Vagina (tissue), 2 donors: Measurements from ENCODE around the gene FIGNL1. TPM values are rescaled to one million over a fixed set of nuclear protein-coding genes. Genes with fewer than 3 reads are reported as not detected.

Experiments
- DNase-seq, 2 donors: peaks; one replicate each; pipeline ENCODE4 v3.0.0-alpha.2; 2017; ENCODE audit errors: extremely low spot score in 2 of 2
- H3K27ac ChIP-seq: fragments of 200-600 bp; sonication (generic); one replicate; pipeline ENCODE4 v1.5.1; 2019
- H3K27me3 ChIP-seq: fragments of 200-600 bp; sonication (generic); one replicate; pipeline ENCODE4 v1.5.1; 2019
- H3K36me3 ChIP-seq, 2 donors: fragments of 200-600 bp; sonication (generic); one replicate each; pipeline ENCODE4 v1.5.1; 2017 to 2019
- H3K4me1 ChIP-seq: fragments of 200-600 bp; sonication (generic); one replicate; pipeline ENCODE4 v1.5.1; 2019
- H3K4me3 ChIP-seq, 2 donors: fragments of 200-600 bp; sonication (generic); 1 replicate in 1 of 2; 2 replicates in 1 of 2; pipeline ENCODE4 v1.5.1; 2016 to 2019
- H3K9me3 ChIP-seq: fragments of 200-600 bp; sonication (generic); one replicate; pipeline ENCODE4 v1.5.1; 2019
- POLR2A ChIP-seq, 2 donors: fragments of 450-650 bp; IDR thresholded peaks; one replicate each; pipeline ENCODE4 v1.6.1; 2017; ENCODE audit warnings: antibody characterized with exemption in 2 of 2, mild to moderate bottlenecking in 2 of 2, moderate library complexity in 2 of 2
- POLR2AphosphoS5 ChIP-seq, 2 donors: sonication (generic); formaldehyde crosslinking; IDR thresholded peaks; one replicate each; pipeline ENCODE4 v1.9.0; 2017; ENCODE audit warnings: antibody characterized with exemption in 2 of 2, mild to moderate bottlenecking in 2 of 2, low read depth in 1 of 2; ENCODE audit not compliant: insufficient read depth in 1 of 2
- intact Hi-C: fragments of 100-400 bp; cut with DNase I; formaldehyde crosslinking; loops from one replicate; pipeline ENCODE4 v1.15.1; 2023
- total RNA-seq: library from RNA; depleted of rRNA; stranded (reverse); fragments of >200 nt; gene quantifications from one replicate; pipeline ENCODE4 v1.2.3, GENCODE V29; 2016
- TF ChIP-seq, protein P1 (sequence below), 3 experiments: fragments of 450-650 bp in 2 of 3; fragments of 200-600 bp in 1 of 3; sonication (generic) in 1 of 3; IDR thresholded peaks; one replicate each; pipeline ENCODE4 v1.5.1; 2017 to 2019; ENCODE audit warnings: antibody characterized with exemption in 3 of 3, mild to moderate bottlenecking in 2 of 3, moderate library complexity in 2 of 3

The FIGNL1 gene
- total RNA-seq, 1 donor from 2014 or later, result 7.9 TPM

DNA sequence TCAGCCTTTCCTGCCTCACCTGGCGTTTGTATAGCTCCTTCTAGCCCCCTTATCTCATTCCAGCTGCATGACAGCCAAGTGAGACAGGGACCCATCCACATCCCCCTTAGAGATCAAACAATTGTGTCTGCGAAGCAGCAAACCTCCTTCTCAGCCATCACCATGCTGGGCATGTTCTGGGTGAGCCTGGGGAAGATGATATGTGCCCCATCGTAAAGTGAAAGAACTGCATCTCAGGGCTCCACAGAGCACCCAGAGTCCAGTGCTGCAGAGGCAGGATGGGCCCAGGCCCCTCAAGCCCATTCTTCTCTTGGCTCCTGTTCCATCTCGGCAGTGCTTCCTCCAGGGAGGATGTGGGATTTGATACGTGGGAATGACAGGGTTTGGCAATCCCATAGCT is 43.2 kb downstream of the FIGNL1 start:
- no peaks in the 10 kb centered on the region for H3K4me1 ChIP-seq
- H3K27me3 ChIP-seq, result no peaks in the 10 kb centered on the region
- H3K36me3 ChIP-seq, result no peaks in the 10 kb centered on the region
- intact Hi-C loops, result no loop called here
- H3K27ac ChIP-seq, result no peak overlapping the region
- no peak for DNase-seq
- no peaks in the 10 kb centered on the region for H3K9me3 ChIP-seq
- TF ChIP-seq, protein P1, sequence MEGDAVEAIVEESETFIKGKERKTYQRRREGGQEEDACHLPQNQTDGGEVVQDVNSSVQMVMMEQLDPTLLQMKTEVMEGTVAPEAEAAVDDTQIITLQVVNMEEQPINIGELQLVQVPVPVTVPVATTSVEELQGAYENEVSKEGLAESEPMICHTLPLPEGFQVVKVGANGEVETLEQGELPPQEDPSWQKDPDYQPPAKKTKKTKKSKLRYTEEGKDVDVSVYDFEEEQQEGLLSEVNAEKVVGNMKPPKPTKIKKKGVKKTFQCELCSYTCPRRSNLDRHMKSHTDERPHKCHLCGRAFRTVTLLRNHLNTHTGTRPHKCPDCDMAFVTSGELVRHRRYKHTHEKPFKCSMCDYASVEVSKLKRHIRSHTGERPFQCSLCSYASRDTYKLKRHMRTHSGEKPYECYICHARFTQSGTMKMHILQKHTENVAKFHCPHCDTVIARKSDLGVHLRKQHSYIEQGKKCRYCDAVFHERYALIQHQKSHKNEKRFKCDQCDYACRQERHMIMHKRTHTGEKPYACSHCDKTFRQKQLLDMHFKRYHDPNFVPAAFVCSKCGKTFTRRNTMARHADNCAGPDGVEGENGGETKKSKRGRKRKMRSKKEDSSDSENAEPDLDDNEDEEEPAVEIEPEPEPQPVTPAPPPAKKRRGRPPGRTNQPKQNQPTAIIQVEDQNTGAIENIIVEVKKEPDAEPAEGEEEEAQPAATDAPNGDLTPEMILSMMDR (IDR thresholded peaks at IDR 0.05), result no peak
- no peak for TF ChIP-seq POLR2AphosphoS5 (IDR thresholded peaks at IDR 0.05; ENCODE audit: insufficient read depth in 1 of 2, low read depth in 1 of 2)
- TF ChIP-seq POLR2A (IDR thresholded peaks at IDR 0.05), result no peak
- no peak overlapping the region for H3K4me3 ChIP-seq

DNA sequence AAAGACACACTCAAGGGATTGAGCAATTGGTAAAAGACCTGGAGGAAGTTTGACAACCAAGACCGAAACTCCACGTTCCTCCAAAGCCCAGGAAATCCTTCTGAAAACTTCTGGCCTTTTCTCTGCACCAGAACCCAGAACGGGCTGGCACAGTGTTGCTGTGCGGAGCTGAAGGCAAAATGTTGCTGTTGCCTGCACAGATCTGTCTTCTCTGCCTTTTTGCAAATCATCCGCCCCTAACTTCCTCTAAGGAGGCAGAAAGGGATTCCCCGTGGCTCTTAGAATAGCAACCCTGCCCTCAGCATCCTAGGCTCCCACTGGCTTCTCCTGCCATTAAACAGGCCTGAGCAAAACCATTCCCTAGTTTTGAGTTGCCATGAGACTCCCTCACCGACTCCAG is 44.9 kb downstream of the FIGNL1 start:
- Histone ChIP-seq H3K9me3 (no peaks in the 10 kb centered on the region), H3K36me3 (no peaks in the 10 kb centered on the region), H3K27ac (no peak overlapping the region), H3K4me1 (no peaks in the 10 kb centered on the region), H3K27me3 (peaks cover under 1% of the 10 kb centered on the region), H3K4me3 (no peak overlapping the region)
- DNase-seq, result no peak
- intact Hi-C loops, result no loop called here
- no peak for TF ChIP-seq POLR2AphosphoS5 (IDR thresholded peaks at IDR 0.05; ENCODE audit: insufficient read depth in 1 of 2, low read depth in 1 of 2)
- TF ChIP-seq POLR2A (IDR thresholded peaks at IDR 0.05), result no peak
- TF ChIP-seq, protein P1 (IDR thresholded peaks at IDR 0.05), result no peak

- Histone ChIP-seq H3K27ac (no peak overlapping the region), H3K27me3 (peaks cover 5% of the 10 kb centered on the region), H3K36me3 (no peaks in the 10 kb centered on the region), H3K9me3 (no peaks in the 10 kb centered on the region), H3K4me3 (no peak overlapping the region), H3K4me1 (no peaks in the 10 kb centered on the region)
- DNase-seq, result no peak
- intact Hi-C loops, result no loop called here
- TF ChIP-seq POLR2AphosphoS5 (IDR thresholded peaks at IDR 0.05; ENCODE audit: insufficient read depth in 1 of 2, low read depth in 1 of 2), result no peak
- no peak for TF ChIP-seq POLR2A (IDR thresholded peaks at IDR 0.05)
- TF ChIP-seq, protein P1 (IDR thresholded peaks at IDR 0.05), result no peak
These were observed 45.8 kb downstream of the FIGNL1 start for GRCh38 chr7:50404392-50404791.

- no peak for TF ChIP-seq POLR2A (IDR thresholded peaks at IDR 0.05)
- no peak for TF ChIP-seq POLR2AphosphoS5 (IDR thresholded peaks at IDR 0.05; ENCODE audit: insufficient read depth in 1 of 2, low read depth in 1 of 2)
- intact Hi-C loops, result no loop called here
- H3K4me1 ChIP-seq, result no peaks in the 10 kb centered on the region
- H3K9me3 ChIP-seq, result no peaks in the 10 kb centered on the region
- H3K36me3 ChIP-seq, result no peaks in the 10 kb centered on the region
- H3K27ac ChIP-seq, result no peak overlapping the region
- H3K4me3 ChIP-seq, result no peak overlapping the region
- no peak for DNase-seq
- peaks cover 5% of the 10 kb centered on the region for H3K27me3 ChIP-seq
These were observed 50.0 kb downstream of the FIGNL1 start for GRCh38 chr7:50400114-50400513.

GRCh38 chr7:50399635-50400034 is 50.5 kb downstream of the FIGNL1 start:
- Histone ChIP-seq H3K36me3 (no peaks in the 10 kb centered on the region), H3K9me3 (no peaks in the 10 kb centered on the region), H3K4me3 (no peak overlapping the region), H3K27me3 (peaks cover 5% of the 10 kb centered on the region), H3K4me1 (no peaks in the 10 kb centered on the region), H3K27ac (no peak overlapping the region)
- intact Hi-C loops, result no loop called here
- no peak for DNase-seq
- TF ChIP-seq POLR2AphosphoS5 (IDR thresholded peaks at IDR 0.05; ENCODE audit: insufficient read depth in 1 of 2, low read depth in 1 of 2) (no peak), POLR2A (IDR thresholded peaks at IDR 0.05) (no peak)
- TF ChIP-seq, protein P1 (IDR thresholded peaks at IDR 0.05), result no peak
